ENCODE data around the gene HECTD1.
"Not testable (repeated sequence)": the region's sequence is repeated elsewhere in the genome, so short reads cannot be mapped to it uniquely, and the experiment has no call there.

Gene HECTD1

GRCh38 chr14:31097081-31097480 lies 110.5 kb downstream of the HECTD1 start:
- TF ChIP-seq CTCF (IDR thresholded peaks at IDR 0.05; ENCODE audit: low read depth, low read length) = no peak
- H3K4me1 ChIP-seq = no peaks in the 10 kb centered on the region; the same call in 1 of the 2 replicates
- DNase-seq = no peak
- no peaks in the 10 kb centered on the region for H3K27me3 ChIP-seq
- H3K4me3 ChIP-seq (ENCODE audit: low read depth, low read length) = no peak overlapping the region
- no peaks in the 10 kb centered on the region for H3K9me3 ChIP-seq
- H3K36me3 ChIP-seq = peaks cover 42% of the 10 kb centered on the region

GRCh38 chr14:31096255-31096654 lies 111.3 kb downstream of the HECTD1 start:
- DNase-seq = no peak
- peaks cover 33% of the 10 kb centered on the region for H3K36me3 ChIP-seq

GRCh38 chr14:31095817-31096216 lies 111.8 kb downstream of the HECTD1 start:
- H3K9me3 ChIP-seq; DNase-seq; H3K4me3 ChIP-seq (ENCODE audit: low read depth, low read length); H3K27me3 ChIP-seq; H3K4me1 ChIP-seq: not testable (repeated sequence)
- peaks cover 29% of the 10 kb centered on the region for H3K36me3 ChIP-seq

More at GRCh38 chr14:31096255-31096654, 111.3 kb downstream of the HECTD1 start:
- Histone ChIP-seq H3K4me1 (no peaks in the 10 kb centered on the region; the same call in 1 of the 2 replicates), H3K9me3 (no peaks in the 10 kb centered on the region), H3K27me3 (no peaks in the 10 kb centered on the region), H3K4me3 (ENCODE audit: low read depth, low read length) (no peak overlapping the region)
- no peak for TF ChIP-seq CTCF (IDR thresholded peaks at IDR 0.05; ENCODE audit: low read depth, low read length)

GRCh38 chr14:31093884-31094839 lies 113.4 kb downstream of the HECTD1 start:
- not testable (repeated sequence) for H3K27me3 ChIP-seq; H3K9me3 ChIP-seq; H3K4me1 ChIP-seq; DNase-seq; H3K4me3 ChIP-seq (ENCODE audit: low read depth, low read length)
- peaks cover 22% of the 10 kb centered on the region for H3K36me3 ChIP-seq

GRCh38 chr14:31092160-31092708 lies 115.4 kb downstream of the HECTD1 start:
- Histone ChIP-seq H3K4me3 (ENCODE audit: low read depth, low read length) (no peak overlapping the region), H3K36me3 (peaks cover 2% of the 10 kb centered on the region; the same call in 1 of the 2 replicates), H3K4me1 (no peaks in the 10 kb centered on the region), H3K27me3 (no peaks in the 10 kb centered on the region), H3K9me3 (no peaks in the 10 kb centered on the region)
- no peak for TF ChIP-seq CTCF (IDR thresholded peaks at IDR 0.05; ENCODE audit: low read depth, low read length)
- DNase-seq = no peak

GRCh38 chr14:31090883-31091764 lies 116.5 kb downstream of the HECTD1 start:
- Histone ChIP-seq H3K27me3 (no peaks in the 10 kb centered on the region), H3K36me3 (no peaks in the 10 kb centered on the region; the same call in 1 of the 2 replicates), H3K4me1 (no peaks in the 10 kb centered on the region), H3K9me3 (no peaks in the 10 kb centered on the region), H3K4me3 (ENCODE audit: low read depth, low read length) (no peak overlapping the region)
- no peak for DNase-seq
- no peak for TF ChIP-seq CTCF (IDR thresholded peaks at IDR 0.05; ENCODE audit: low read depth, low read length)

GRCh38 chr14:31086466-31086865 lies 121.1 kb downstream of the HECTD1 start:
- not testable (repeated sequence) for H3K4me3 ChIP-seq (ENCODE audit: low read depth, low read length); H3K36me3 ChIP-seq; H3K4me1 ChIP-seq; DNase-seq; H3K27me3 ChIP-seq; H3K9me3 ChIP-seq
